Thyroid gland (tissue), 4 donors: ENCODE data around the gene CUL2.
"Not testable (repeated sequence)": the region's sequence is repeated elsewhere in the genome, so short reads cannot be mapped to it uniquely, and the experiment has no call there.

Source experiments
- CTCF ChIP-seq, 6 experiments: fragments of 200-600 bp in 3 of 6; fragments of 450-650 bp in 3 of 6; sonication (generic) in 3 of 6; IDR thresholded peaks; one replicate each; pipeline ENCODE4 v1.5.1; 2016 to 2019; ENCODE audit warnings: antibody characterized with exemption in 6 of 6, mild to moderate bottlenecking in 2 of 6, inconsistent platforms in 1 of 6, moderate library complexity in 1 of 6
- POLR2A ChIP-seq, 2 donors: fragments of 450-650 bp; IDR thresholded peaks; one replicate each; pipeline ENCODE4 v1.6.1; 2017; ENCODE audit warnings: antibody characterized with exemption in 2 of 2, mild to moderate bottlenecking in 2 of 2, moderate library complexity in 1 of 2

GRCh38 chr10:34976380-34976910 is 113.7 kb downstream of the CUL2 start:
- TF ChIP-seq CTCF, POLR2A (IDR thresholded peaks at IDR 0.05): not testable (repeated sequence)
